Mesenchymal stem cell (in vitro differentiated cells and primary cell): ENCODE results near the gene KRTAP10-3. TPM values are rescaled to one million over a fixed set of nuclear protein-coding genes. Genes with fewer than 3 reads are reported as not detected.

Experiments
- DNase-seq: peaks from one replicate; pipeline ENCODE4 v3.0.0-alpha.2; 2013
- H2AFZ ChIP-seq: one replicate; pipeline ENCODE4 v1.6.1; 2013; ENCODE audit warnings: low read depth, mild to moderate bottlenecking, control low read depth, inconsistent platforms, low read length, moderate library complexity
- H2AK5ac ChIP-seq: 2 replicates; pipeline ENCODE4 v1.6.1; 2013; ENCODE audit warnings: low read length, moderate library complexity, mild to moderate bottlenecking, inconsistent platforms; ENCODE audit not compliant: severe bottlenecking
- H2BK120ac ChIP-seq: one replicate; pipeline ENCODE4 v1.6.1; 2013; ENCODE audit warnings: low read depth, mild to moderate bottlenecking, inconsistent platforms, low read length, moderate library complexity
- H2BK12ac ChIP-seq, 2 experiments: one replicate each; pipeline ENCODE4 v1.6.1; 2013; ENCODE audit warnings: inconsistent platforms in 2 of 2, low read length in 2 of 2, mild to moderate bottlenecking in 2 of 2, moderate library complexity in 2 of 2, control low read depth in 1 of 2
- H2BK15ac ChIP-seq: one replicate; pipeline ENCODE4 v1.6.1; 2013; ENCODE audit warnings: mild to moderate bottlenecking, low read depth, inconsistent platforms; ENCODE audit not compliant: poor library complexity, severe bottlenecking
- H2BK5ac ChIP-seq: 2 replicates; pipeline ENCODE4 v1.6.1; 2013; ENCODE audit warnings: low read depth, mild to moderate bottlenecking, low read length, control low read depth, inconsistent platforms; ENCODE audit not compliant: poor library complexity, severe bottlenecking
- H3K14ac ChIP-seq, 2 experiments: one replicate each; pipeline ENCODE4 v1.6.1; 2013; ENCODE audit warnings: inconsistent platforms in 2 of 2, low read length in 2 of 2, control low read depth in 1 of 2, mild to moderate bottlenecking in 1 of 2, moderate library complexity in 1 of 2
- H3K18ac ChIP-seq, 2 experiments: one replicate each; pipeline ENCODE4 v1.6.1; 2013; ENCODE audit warnings: inconsistent platforms in 2 of 2, low read length in 2 of 2, control low read depth in 1 of 2, low read depth in 1 of 2, mild to moderate bottlenecking in 1 of 2
- H3K23ac ChIP-seq, 2 experiments: one replicate each; pipeline ENCODE4 v1.6.1; 2013; ENCODE audit warnings: inconsistent platforms in 2 of 2, low read length in 2 of 2, mild to moderate bottlenecking in 2 of 2, moderate library complexity in 2 of 2, control low read depth in 1 of 2
- H3K27ac ChIP-seq: 2 replicates; pipeline ENCODE4 v1.5.1; 2013; ENCODE audit warnings: mild to moderate bottlenecking, moderate library complexity, low read length, control low read depth, inconsistent platforms; ENCODE audit not compliant: poor library complexity, severe bottlenecking
- H3K27me3 ChIP-seq, 2 experiments: 2 replicates each; pipeline versions ENCODE4 v1.6.1 to v1.7.0; 2013; ENCODE audit warnings: low read length in 2 of 2, mild to moderate bottlenecking in 2 of 2, moderate library complexity in 2 of 2, control low read depth in 1 of 2, inconsistent platforms in 1 of 2; ENCODE audit not compliant: control insufficient read depth in 1 of 2, insufficient read depth in 1 of 2
- H3K36me3 ChIP-seq, 2 experiments: 2 replicates each; pipeline versions ENCODE4 v1.6.1 to v1.7.0; 2013; ENCODE audit warnings: low read length in 2 of 2, control low read depth in 1 of 2, inconsistent platforms in 1 of 2, low read depth in 1 of 2, mild to moderate bottlenecking in 1 of 2; ENCODE audit not compliant: insufficient read depth in 2 of 2, control insufficient read depth in 1 of 2
- H3K4ac ChIP-seq, 2 experiments: one replicate each; pipeline ENCODE4 v1.6.1; 2013; ENCODE audit warnings: inconsistent platforms in 2 of 2, low read length in 2 of 2, mild to moderate bottlenecking in 2 of 2, moderate library complexity in 2 of 2, control low read depth in 1 of 2, low read depth in 1 of 2
- H3K4me1 ChIP-seq: 2 replicates; pipeline ENCODE4 v1.6.1; 2013; ENCODE audit warnings: low read depth, low read length, control low read depth; ENCODE audit not compliant: control insufficient read depth, insufficient read depth
- H3K4me2 ChIP-seq: 2 replicates; pipeline ENCODE4 v1.6.1; 2013; ENCODE audit warnings: low read length, mild to moderate bottlenecking, inconsistent platforms; ENCODE audit not compliant: poor library complexity, severe bottlenecking
- H3K4me3 ChIP-seq, 2 experiments: 2 replicates each; pipeline versions ENCODE4 v1.5.1 to v1.7.0; 2013; ENCODE audit warnings: low read length in 2 of 2, mild to moderate bottlenecking in 2 of 2, control low read depth in 1 of 2, low read depth in 1 of 2; ENCODE audit not compliant: insufficient read depth in 1 of 2
- H3K79me1 ChIP-seq: replicated peaks from 2 replicates; pipeline ENCODE4 v1.6.1; 2013; ENCODE audit warnings: mild to moderate bottlenecking, control low read depth, low read length, inconsistent platforms; ENCODE audit not compliant: poor library complexity, severe bottlenecking
- H3K9ac ChIP-seq: 2 replicates; pipeline ENCODE4 v1.7.0; 2013; ENCODE audit warnings: mild to moderate bottlenecking, low read length, moderate library complexity
- H3K9me3 ChIP-seq: 2 replicates; pipeline ENCODE4 v1.7.0; 2013; ENCODE audit warnings: mild to moderate bottlenecking, low read length; ENCODE audit not compliant: control insufficient read depth
- H4K8ac ChIP-seq: one replicate; pipeline ENCODE4 v1.6.1; 2013; ENCODE audit warnings: inconsistent platforms, mild to moderate bottlenecking, low read length, moderate library complexity
- H4K91ac ChIP-seq: one replicate; pipeline ENCODE4 v1.6.1; 2013; ENCODE audit warnings: mild to moderate bottlenecking, low read length, inconsistent platforms
- WGBS: methylation state at CpG from one replicate; pipeline ENCODE4 v1.1.7; 2013; ENCODE audit warnings: mixed read lengths; 5-methylcytosine and 5-hydroxymethylcytosine counted together
- polyA plus RNA-seq, 2 experiments: library from polyadenylated mRNA; stranded (reverse); fragments of 200-250 nt; gene quantifications; one replicate each; pipeline ENCODE4 v1.2.3, GENCODE V29; 2013

The KRTAP10-3 gene
- polyA plus RNA-seq (2013, experiment 1 of 2): not detected
- not detected for polyA plus RNA-seq (2013, experiment 2 of 2)

- Histone ChIP-seq H3K4ac (no peak within 1 kb of the TSS), H2BK120ac (no peak within 1 kb of the TSS), H3K27ac (no peak within 1 kb of the TSS), H2AK5ac (no peak within 1 kb of the TSS), H3K4me3 (no peak within 1 kb of the TSS), H3K18ac (no peak within 1 kb of the TSS), H3K9ac (no peak within 1 kb of the TSS), H3K14ac (peak within 1 kb of the TSS in 1 of 2 experiments; percentile 62), H3K4me2 (no peak within 1 kb of the TSS), H3K4me1 (peaks cover 2% of the 10 kb centered on the region), H2AFZ (no peak within 1 kb of the TSS), H3K23ac (no peak within 1 kb of the TSS), H3K9me3 (peaks cover 11% of the 10 kb centered on the region), H2BK5ac (no peak within 1 kb of the TSS), H4K91ac (no peak within 1 kb of the TSS), H3K79me1 (no peaks in the 10 kb centered on the region), H2BK12ac (no peak within 1 kb of the TSS), H3K36me3 (no peaks in the 10 kb centered on the region), H3K27me3 (peaks cover 9 to 37% of the 10 kb centered on the region in 2 experiments), H4K8ac (no peak within 1 kb of the TSS), H2BK15ac (no peak within 1 kb of the TSS)
- no peak for DNase-seq
- WGBS: 68% methylated on average over 5 of the region's 5 CpGs
These were observed at the start of gene KRTAP10-3 for GRCh38 chr21:44558695-44559094. Gene KRTAP10-3 (minus strand): TSS chr21:44558795. CDS start chr21:44558715, 80 bp downstream.

- Histone ChIP-seq H2BK120ac (no peak overlapping the region), H2BK5ac (no peak overlapping the region), H3K23ac (no peak overlapping the region), H3K9me3 (peaks cover 23% of the 10 kb centered on the region), H3K4ac (no peak overlapping the region), H2AFZ (no peak overlapping the region), H3K9ac (no peak overlapping the region), H2BK15ac (no peak overlapping the region), H2BK12ac (no peak overlapping the region), H4K8ac (no peak overlapping the region), H2AK5ac (no peak overlapping the region), H3K18ac (no peak overlapping the region), H3K4me1 (no peaks in the 10 kb centered on the region), H3K27me3 (peaks cover 0 to 4% of the 10 kb centered on the region in 2 experiments), H3K14ac (no peak overlapping the region), H3K4me3 (no peak overlapping the region), H3K79me1 (no peaks in the 10 kb centered on the region), H3K36me3 (no peaks in the 10 kb centered on the region), H3K27ac (no peak overlapping the region), H3K4me2 (no peak overlapping the region), H4K91ac (no peak overlapping the region)
- WGBS: 58% methylated on average over 4 of the region's 4 CpGs
- no peak for DNase-seq
These were observed 47.9 kb upstream of the KRTAP10-3 start for GRCh38 chr21:44606495-44606894.

GRCh38 chr21:44603911-44604310 is 45.3 kb upstream of the KRTAP10-3 start:
- no peak for DNase-seq
- Histone ChIP-seq H3K9ac (no peak overlapping the region), H3K4me2 (no peak overlapping the region), H3K27ac (no peak overlapping the region), H3K14ac (no peak overlapping the region), H2BK120ac (no peak overlapping the region), H4K8ac (no peak overlapping the region), H3K79me1 (no peaks in the 10 kb centered on the region), H3K9me3 (peaks cover 10% of the 10 kb centered on the region), H2AFZ (no peak overlapping the region), H3K36me3 (no peaks in the 10 kb centered on the region), H3K27me3 (peaks cover 3 to 16% of the 10 kb centered on the region in 2 experiments), H3K18ac (no peak overlapping the region), H2BK5ac (no peak overlapping the region), H2BK12ac (no peak overlapping the region), H3K4me3 (no peak overlapping the region), H3K4ac (no peak overlapping the region), H2BK15ac (no peak overlapping the region), H4K91ac (no peak overlapping the region), H2AK5ac (no peak overlapping the region), H3K23ac (no peak overlapping the region), H3K4me1 (no peaks in the 10 kb centered on the region)
- 74% methylated on average over 6 of the region's 8 CpGs for WGBS

GRCh38 chr21:44603109-44603875 is 44.7 kb upstream of the KRTAP10-3 start:
- Histone ChIP-seq H3K4ac (no peak overlapping the region), H3K27ac (no peak overlapping the region), H4K91ac (no peak overlapping the region), H3K9ac (no peak overlapping the region), H3K9me3 (peaks cover 9% of the 10 kb centered on the region), H3K23ac (no peak overlapping the region), H3K14ac (no peak overlapping the region), H3K36me3 (no peaks in the 10 kb centered on the region), H3K79me1 (no peaks in the 10 kb centered on the region), H3K4me3 (no peak overlapping the region), H2BK120ac (no peak overlapping the region), H2AFZ (no peak overlapping the region), H2BK15ac (no peak overlapping the region), H2AK5ac (no peak overlapping the region), H3K18ac (no peak overlapping the region), H2BK12ac (no peak overlapping the region), H2BK5ac (no peak overlapping the region), H3K27me3 (peaks cover 3 to 17% of the 10 kb centered on the region in 2 experiments), H4K8ac (no peak overlapping the region), H3K4me1 (no peaks in the 10 kb centered on the region), H3K4me2 (no peak overlapping the region)
- no peak for DNase-seq
- WGBS: 47% methylated on average over 17 of the region's 17 CpGs
